IMR-90 (cell line): ENCODE results near the gene KRABD2.

Experiments
- ATAC-seq: fragments of 200-7000 bp; cut with Tn5 transposase; 2 replicates; pipeline ENCODE4 v1.9.1; 2020; ENCODE audit warnings: low read depth, mild to moderate bottlenecking, moderate library complexity
- BruUV-seq: library from RNA; stranded (reverse); fragments of 400-500 nt; replicated peaks from 2 replicates; lab custom pipeline; 2021; lab: Mats Ljungman, UMichigan
- CTCF ChIA-PET: fragments of 300-600 bp; formaldehyde crosslinking; extraction: SDS; loops from one replicate; lab custom pipeline; 2021; ENCODE audit warnings: antibody characterized with exemption; lab: Yijun Ruan, JAX
- POLR2A ChIA-PET: fragments of 300-600 bp; sonication (Branson Sonifier 250); formaldehyde crosslinking; loops from one replicate; lab custom pipeline; 2022; ENCODE audit warnings: antibody characterized with exemption; ENCODE audit not compliant: unreplicated experiment; lab: Charles Lee
- DNase-seq: peaks from one replicate; pipeline ENCODE4 v3.0.0; 2013
- H2AFZ ChIP-seq: replicated peaks from 2 replicates; pipeline ENCODE3; 2013; ENCODE audit warnings: low read length, mild to moderate bottlenecking; ENCODE audit not compliant: poor library complexity
- H2AK5ac ChIP-seq: 2 replicates; pipeline ENCODE4 v1.6.1; 2013; ENCODE audit warnings: low read depth, low read length, inconsistent platforms
- H2AK9ac ChIP-seq: replicated peaks from 2 replicates; pipeline ENCODE3; 2013; ENCODE audit warnings: mild to moderate bottlenecking, low read depth, low read length, moderate library complexity; ENCODE audit not compliant: poor library complexity
- H2BK120ac ChIP-seq: 2 replicates; pipeline ENCODE4 v1.6.1; 2013; ENCODE audit warnings: low read depth, low read length, inconsistent platforms
- H2BK15ac ChIP-seq: 3 replicates; pipeline ENCODE4 v1.6.1; 2013; ENCODE audit warnings: low read depth, low read length, inconsistent platforms
- H2BK20ac ChIP-seq: 2 replicates; pipeline ENCODE4 v1.6.1; 2013; ENCODE audit warnings: low read depth, mild to moderate bottlenecking, inconsistent platforms, low read length, moderate library complexity
- H2BK5ac ChIP-seq: 2 replicates; pipeline ENCODE4 v1.6.1; 2013; ENCODE audit warnings: mild to moderate bottlenecking, low read depth, low read length, inconsistent platforms; ENCODE audit not compliant: poor library complexity, severe bottlenecking
- H3K14ac ChIP-seq: replicated peaks from 2 replicates; pipeline ENCODE4 v1.6.1; 2013; ENCODE audit warnings: low read depth, low read length, inconsistent platforms
- H3K18ac ChIP-seq: 2 replicates; pipeline ENCODE4 v1.6.1; 2013; ENCODE audit warnings: low read depth, low read length, control low read depth
- H3K23ac ChIP-seq: 2 replicates; pipeline ENCODE4 v1.6.1; 2013; ENCODE audit warnings: low read depth, low read length, inconsistent platforms
- H3K27ac ChIP-seq: 2 replicates; pipeline ENCODE4 v1.5.1; 2013; ENCODE audit warnings: mild to moderate bottlenecking, control low read depth, low read length; ENCODE audit not compliant: insufficient read depth
- H3K27me3 ChIP-seq: 2 replicates; pipeline ENCODE4 v1.6.1; 2013; ENCODE audit warnings: low read length; ENCODE audit not compliant: control insufficient read depth, insufficient read depth
- H3K36me3 ChIP-seq: 2 replicates; pipeline ENCODE4 v1.6.1; 2013; ENCODE audit warnings: low read length, mixed read lengths; ENCODE audit not compliant: control insufficient read depth, insufficient read depth
- H3K4ac ChIP-seq: 2 replicates; pipeline ENCODE4 v1.6.1; 2013; ENCODE audit warnings: low read depth, low read length, inconsistent platforms
- H3K4me1 ChIP-seq: 2 replicates; pipeline ENCODE4 v1.6.1; 2013; ENCODE audit warnings: low read length, mixed read lengths; ENCODE audit not compliant: control insufficient read depth, insufficient read depth
- H3K4me2 ChIP-seq: 2 replicates; pipeline ENCODE4 v1.6.1; 2013; ENCODE audit warnings: low read depth, mild to moderate bottlenecking, control low read depth, low read length, moderate library complexity
- H3K4me3 ChIP-seq: 2 replicates; pipeline ENCODE4 v1.5.1; 2013; ENCODE audit warnings: low read depth, mild to moderate bottlenecking, control low read depth, low read length, moderate library complexity; ENCODE audit not compliant: insufficient read depth
- H3K56ac ChIP-seq: 2 replicates; pipeline ENCODE4 v1.6.1; 2013; ENCODE audit warnings: low read length, inconsistent platforms; ENCODE audit not compliant: insufficient read depth; ENCODE audit errors: extremely low read depth
- H3K79me1 ChIP-seq, 2 experiments: 2 replicates each; pipeline ENCODE4 v1.6.1; 2013; ENCODE audit warnings: low read length in 2 of 2, inconsistent platforms in 1 of 2, low read depth in 1 of 2
- H3K9ac ChIP-seq: 2 replicates; pipeline ENCODE4 v1.6.1; 2013; ENCODE audit warnings: low read depth, low read length, control low read depth
- H3K9me1 ChIP-seq: 2 replicates; pipeline ENCODE4 v1.6.1; 2013; ENCODE audit warnings: low read length, inconsistent platforms; ENCODE audit not compliant: insufficient read depth
- H3K9me3 ChIP-seq: 2 replicates; pipeline ENCODE4 v1.6.1; 2013; ENCODE audit warnings: low read length; ENCODE audit not compliant: control insufficient read depth, insufficient read depth
- H4K20me1 ChIP-seq: 2 replicates; pipeline ENCODE4 v1.6.1; 2013; ENCODE audit warnings: low read length, inconsistent platforms; ENCODE audit not compliant: insufficient read depth
- H4K5ac ChIP-seq: 2 replicates; pipeline ENCODE4 v1.6.1; 2013; ENCODE audit warnings: mild to moderate bottlenecking, low read depth, low read length, control low read depth
- H4K8ac ChIP-seq, 2 experiments: 2 replicates each; pipeline ENCODE4 v1.6.1; 2013; ENCODE audit warnings: low read depth in 2 of 2, low read length in 2 of 2, control low read depth in 1 of 2, inconsistent platforms in 1 of 2
- H4K91ac ChIP-seq: 2 replicates; pipeline ENCODE4 v1.6.1; 2013; ENCODE audit warnings: low read depth, low read length, inconsistent platforms; ENCODE audit not compliant: insufficient read depth
- BHLHE40 ChIP-seq: fragments of 150-350 bp; IDR thresholded peaks from 2 replicates; pipeline ENCODE4 v1.6.1; 2016; ENCODE audit warnings: mild to moderate bottlenecking, low read depth, low read length
- CEBPB ChIP-seq: IDR thresholded peaks from 2 replicates; pipeline ENCODE4 v1.6.1; 2012; ENCODE audit warnings: low read depth, low read length, improper control_type of control experiment
- CHD1 ChIP-seq: IDR thresholded peaks from 2 replicates; pipeline ENCODE4 v1.6.1; 2012; ENCODE audit warnings: low read depth, low read length, improper control_type of control experiment
- FOS ChIP-seq: fragments of 150-350 bp; IDR thresholded peaks from 2 replicates; pipeline ENCODE4 v1.6.1; 2016; ENCODE audit warnings: low read depth, low read length
- MAFK ChIP-seq: IDR thresholded peaks from 2 replicates; pipeline ENCODE4 v1.6.1; 2012; ENCODE audit warnings: low read depth, low read length, improper control_type of control experiment
- MAZ ChIP-seq: IDR thresholded peaks from 2 replicates; pipeline ENCODE4 v1.6.1; 2012; ENCODE audit warnings: low read depth, mild to moderate bottlenecking, low read length, improper control_type of control experiment, moderate library complexity, borderline replicate concordance
- MXI1 ChIP-seq: IDR thresholded peaks from 2 replicates; pipeline ENCODE4 v1.6.1; 2012; ENCODE audit warnings: low read depth, mild to moderate bottlenecking, low read length, moderate library complexity, borderline replicate concordance
- NFE2L2 ChIP-seq: fragments of 150-350 bp; IDR thresholded peaks from 2 replicates; pipeline ENCODE4 v1.6.1; 2016; ENCODE audit warnings: low read depth, mild to moderate bottlenecking, low read length
- POLR2A ChIP-seq: IDR thresholded peaks from 2 replicates; pipeline ENCODE4 v1.6.1; 2012; ENCODE audit warnings: mild to moderate bottlenecking, low read depth, low read length
- RAD21 ChIP-seq: IDR thresholded peaks from 2 replicates; pipeline ENCODE4 v1.6.1; 2012; ENCODE audit warnings: low read length, improper control_type of control experiment
- RCOR1 ChIP-seq: IDR thresholded peaks from 2 replicates; pipeline ENCODE4 v1.6.1; 2012; ENCODE audit warnings: mild to moderate bottlenecking, low read length, improper control_type of control experiment; ENCODE audit not compliant: insufficient replicate concordance
- RFX5 ChIP-seq: IDR thresholded peaks from 2 replicates; pipeline ENCODE4 v1.8.0; 2012; ENCODE audit warnings: low read depth, mild to moderate bottlenecking, low read length, moderate library complexity
- SMC3 ChIP-seq: fragments of 150-350 bp; IDR thresholded peaks from 2 replicates; pipeline ENCODE4 v1.6.1; 2016; ENCODE audit warnings: low read depth, mild to moderate bottlenecking, antibody characterized with exemption, low read length, moderate library complexity
- WGBS, 2 experiments: methylation state at CpG; one replicate each; pipeline versions ENCODE4 v1.1.5 to v1.1.7; 2013; ENCODE audit warnings: missing lambda C conversion rate in 2 of 2; ENCODE audit not compliant: insufficient read length in 1 of 2; ENCODE audit errors: extremely low coverage in 2 of 2; 5-methylcytosine and 5-hydroxymethylcytosine counted together
- dilution Hi-C: fragments of 300-500 bp; cut with HindIII; formaldehyde crosslinking; loops from one replicate; pipeline ENCODE4 v1.14.3; 2018; ENCODE audit warnings: low sequenced_read_pairs; ENCODE audit not compliant: unreplicated experiment
- in situ Hi-C: fragments of 300-500 bp; cut with MboI; formaldehyde crosslinking; loops from 3 replicates; pipeline ENCODE4 v1.14.3; 2019; ENCODE audit warnings: low sequenced_read_pairs, inconsistent platforms, mixed read lengths
- intact Hi-C: fragments of 100-400 bp; cut with micrococcal nuclease; formaldehyde crosslinking; loops from 2 replicates; pipeline ENCODE4 v1.10.0; 2022
- TF ChIP-seq, protein P1 (sequence below): conservative IDR thresholded peaks from 2 replicates; pipeline ENCODE4 v1.5.1; 2012; ENCODE audit warnings: mild to moderate bottlenecking, low read depth, low read length, improper control_type of control experiment
- TF ChIP-seq, protein P2 (sequence below): fragments of 150-350 bp; IDR thresholded peaks from 2 replicates; pipeline ENCODE4 v1.6.1; 2017; ENCODE audit warnings: mild to moderate bottlenecking, antibody characterized with exemption, low read length, low read depth
- TF ChIP-seq, protein P3 (sequence below): fragments of 150-350 bp; IDR thresholded peaks from 2 replicates; pipeline ENCODE4 v1.6.1; 2016; ENCODE audit warnings: low read depth, mild to moderate bottlenecking, low read length, moderate library complexity, borderline replicate concordance

KRABD2 gene

DNA sequence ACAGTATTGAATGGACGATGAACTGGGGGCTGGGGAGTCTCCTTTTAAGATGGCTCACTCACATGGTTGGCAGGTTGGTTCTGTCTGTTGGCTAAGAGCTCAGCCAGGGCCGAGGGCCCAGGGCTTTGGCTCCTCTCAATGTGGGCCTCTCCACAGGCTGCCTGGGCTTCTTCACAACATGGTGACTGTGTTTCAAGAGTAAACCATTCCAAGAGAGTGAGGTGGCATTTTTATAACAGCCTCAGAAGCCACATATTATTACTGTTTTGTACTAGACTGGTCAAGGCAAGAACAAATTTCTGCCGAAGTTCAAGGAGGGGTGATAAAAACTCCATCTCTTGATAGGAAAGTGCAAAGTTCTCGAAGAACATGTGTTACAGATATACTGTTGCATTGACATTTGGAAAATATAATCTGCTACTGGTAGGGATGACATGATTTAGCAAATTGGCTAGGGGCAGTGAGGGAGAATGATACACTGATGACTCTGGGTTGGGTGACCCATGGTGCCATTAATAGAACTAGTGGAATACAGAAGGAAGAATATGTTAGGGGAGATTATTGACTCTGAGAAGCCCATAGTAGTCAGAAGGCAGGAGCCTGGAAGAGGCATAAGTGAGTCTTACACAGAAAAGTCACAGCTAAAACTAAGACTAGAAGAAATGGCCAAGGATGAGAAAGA, 13.7 kb downstream of the KRABD2 start:
- peaks cover 5 to 24% of the 10 kb centered on the region in 2 experiments for H3K79me1 ChIP-seq
- H4K91ac ChIP-seq: no peak overlapping the region
- peak; percentile 50 for ATAC-seq
- 100% methylated on average over 1 of the region's 4 CpGs; no CpG with 5 or more reads in 1 of the 2 experiments for WGBS, 2 experiments
- no peaks in the 10 kb centered on the region; the same call in 1 of the 2 replicates for H4K20me1 ChIP-seq
- no peaks in the 10 kb centered on the region for H3K9me3 ChIP-seq
- no peak overlapping the region for H4K8ac ChIP-seq
- dilution Hi-C loops (no loop called here), intact Hi-C loops (no loop called here), in situ Hi-C loops (no loop called here)
- H3K9ac ChIP-seq: no peak overlapping the region
- no peak overlapping the region for H3K4me3 ChIP-seq
- TF ChIP-seq MXI1 (no peak), RCOR1 (no peak), MAZ (no peak), NFE2L2 (no peak), POLR2A (no peak), RAD21 (no peak), MAFK (no peak), RFX5 (no peak), CHD1 (no peak), CEBPB (no peak), SMC3 (no peak), FOS (no peak), BHLHE40 (no peak)
- TF ChIP-seq, protein P1, sequence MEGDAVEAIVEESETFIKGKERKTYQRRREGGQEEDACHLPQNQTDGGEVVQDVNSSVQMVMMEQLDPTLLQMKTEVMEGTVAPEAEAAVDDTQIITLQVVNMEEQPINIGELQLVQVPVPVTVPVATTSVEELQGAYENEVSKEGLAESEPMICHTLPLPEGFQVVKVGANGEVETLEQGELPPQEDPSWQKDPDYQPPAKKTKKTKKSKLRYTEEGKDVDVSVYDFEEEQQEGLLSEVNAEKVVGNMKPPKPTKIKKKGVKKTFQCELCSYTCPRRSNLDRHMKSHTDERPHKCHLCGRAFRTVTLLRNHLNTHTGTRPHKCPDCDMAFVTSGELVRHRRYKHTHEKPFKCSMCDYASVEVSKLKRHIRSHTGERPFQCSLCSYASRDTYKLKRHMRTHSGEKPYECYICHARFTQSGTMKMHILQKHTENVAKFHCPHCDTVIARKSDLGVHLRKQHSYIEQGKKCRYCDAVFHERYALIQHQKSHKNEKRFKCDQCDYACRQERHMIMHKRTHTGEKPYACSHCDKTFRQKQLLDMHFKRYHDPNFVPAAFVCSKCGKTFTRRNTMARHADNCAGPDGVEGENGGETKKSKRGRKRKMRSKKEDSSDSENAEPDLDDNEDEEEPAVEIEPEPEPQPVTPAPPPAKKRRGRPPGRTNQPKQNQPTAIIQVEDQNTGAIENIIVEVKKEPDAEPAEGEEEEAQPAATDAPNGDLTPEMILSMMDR: no peak
- TF ChIP-seq, protein P2, sequence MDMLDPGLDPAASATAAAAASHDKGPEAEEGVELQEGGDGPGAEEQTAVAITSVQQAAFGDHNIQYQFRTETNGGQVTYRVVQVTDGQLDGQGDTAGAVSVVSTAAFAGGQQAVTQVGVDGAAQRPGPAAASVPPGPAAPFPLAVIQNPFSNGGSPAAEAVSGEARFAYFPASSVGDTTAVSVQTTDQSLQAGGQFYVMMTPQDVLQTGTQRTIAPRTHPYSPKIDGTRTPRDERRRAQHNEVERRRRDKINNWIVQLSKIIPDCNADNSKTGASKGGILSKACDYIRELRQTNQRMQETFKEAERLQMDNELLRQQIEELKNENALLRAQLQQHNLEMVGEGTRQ: no peak
- TF ChIP-seq, protein P3, sequence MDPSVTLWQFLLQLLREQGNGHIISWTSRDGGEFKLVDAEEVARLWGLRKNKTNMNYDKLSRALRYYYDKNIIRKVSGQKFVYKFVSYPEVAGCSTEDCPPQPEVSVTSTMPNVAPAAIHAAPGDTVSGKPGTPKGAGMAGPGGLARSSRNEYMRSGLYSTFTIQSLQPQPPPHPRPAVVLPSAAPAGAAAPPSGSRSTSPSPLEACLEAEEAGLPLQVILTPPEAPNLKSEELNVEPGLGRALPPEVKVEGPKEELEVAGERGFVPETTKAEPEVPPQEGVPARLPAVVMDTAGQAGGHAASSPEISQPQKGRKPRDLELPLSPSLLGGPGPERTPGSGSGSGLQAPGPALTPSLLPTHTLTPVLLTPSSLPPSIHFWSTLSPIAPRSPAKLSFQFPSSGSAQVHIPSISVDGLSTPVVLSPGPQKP: no peak
- no peaks in the 10 kb centered on the region for H3K27me3 ChIP-seq
- H3K56ac ChIP-seq: no peak overlapping the region
- no peak overlapping the region for H2BK15ac ChIP-seq
- no peak overlapping the region for H3K4ac ChIP-seq
- H2BK120ac ChIP-seq: no peak overlapping the region
- no peak overlapping the region for H3K27ac ChIP-seq
- H3K18ac ChIP-seq: peak overlapping the region; percentile 16; the same call in 1 of the 2 replicates
- H3K4me2 ChIP-seq: peak overlapping the region; percentile 43; the same call in 1 of the 2 replicates
- H2AK5ac ChIP-seq: no peak overlapping the region
- H2BK20ac ChIP-seq: no peak overlapping the region
- H3K14ac ChIP-seq: no peak overlapping the region
- peak; percentile 62 for DNase-seq
- ChIA-PET CTCF (no interaction called here), POLR2A (no interaction called here)
- H3K23ac ChIP-seq: no peak overlapping the region
- peak overlapping the region; percentile 39 for H2BK5ac ChIP-seq
- no peak overlapping the region for H2AFZ ChIP-seq
- BruUV-seq: no TSS peak
- peaks cover 24% of the 10 kb centered on the region for H3K4me1 ChIP-seq
- peaks cover 20% of the 10 kb centered on the region for H3K9me1 ChIP-seq
- peaks cover 2% of the 10 kb centered on the region; the same call in 1 of the 2 replicates for H3K36me3 ChIP-seq
- H4K5ac ChIP-seq: no peak overlapping the region
- peak overlapping the region; percentile 8 for H2AK9ac ChIP-seq
